ENCODE results near the gene BEND6. TPM values are rescaled to one million over a fixed set of nuclear protein-coding genes. Genes with fewer than 3 reads are reported as not detected.

Gene BEND6, protein sequence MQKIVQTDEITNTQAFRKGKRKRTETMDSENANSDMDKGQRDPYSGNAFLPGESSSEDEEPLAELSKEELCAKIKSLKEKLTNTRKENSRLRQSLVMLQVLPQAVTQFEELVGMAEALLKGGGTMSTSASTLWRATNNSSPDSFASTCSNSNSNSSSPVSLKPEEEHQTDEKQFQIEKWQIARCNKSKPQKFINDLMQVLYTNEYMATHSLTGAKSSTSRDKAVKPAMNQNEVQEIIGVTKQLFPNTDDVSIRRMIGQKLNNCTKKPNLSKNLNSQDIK
- total RNA-seq (2022; extraction: Qiagen RNA extraction; ENCODE audit: low read depth): 0.63 to 1.8 TPM (median 1.3 TPM) in 5 replicates

GRCh38 chr6:56954403-56955170, at the start of gene BEND6:
Gene BEND6, plus strand, starts transcription at chr6:56955107. Its CDS starts 26,704 bp downstream, at chr6:56981811.

DNA sequence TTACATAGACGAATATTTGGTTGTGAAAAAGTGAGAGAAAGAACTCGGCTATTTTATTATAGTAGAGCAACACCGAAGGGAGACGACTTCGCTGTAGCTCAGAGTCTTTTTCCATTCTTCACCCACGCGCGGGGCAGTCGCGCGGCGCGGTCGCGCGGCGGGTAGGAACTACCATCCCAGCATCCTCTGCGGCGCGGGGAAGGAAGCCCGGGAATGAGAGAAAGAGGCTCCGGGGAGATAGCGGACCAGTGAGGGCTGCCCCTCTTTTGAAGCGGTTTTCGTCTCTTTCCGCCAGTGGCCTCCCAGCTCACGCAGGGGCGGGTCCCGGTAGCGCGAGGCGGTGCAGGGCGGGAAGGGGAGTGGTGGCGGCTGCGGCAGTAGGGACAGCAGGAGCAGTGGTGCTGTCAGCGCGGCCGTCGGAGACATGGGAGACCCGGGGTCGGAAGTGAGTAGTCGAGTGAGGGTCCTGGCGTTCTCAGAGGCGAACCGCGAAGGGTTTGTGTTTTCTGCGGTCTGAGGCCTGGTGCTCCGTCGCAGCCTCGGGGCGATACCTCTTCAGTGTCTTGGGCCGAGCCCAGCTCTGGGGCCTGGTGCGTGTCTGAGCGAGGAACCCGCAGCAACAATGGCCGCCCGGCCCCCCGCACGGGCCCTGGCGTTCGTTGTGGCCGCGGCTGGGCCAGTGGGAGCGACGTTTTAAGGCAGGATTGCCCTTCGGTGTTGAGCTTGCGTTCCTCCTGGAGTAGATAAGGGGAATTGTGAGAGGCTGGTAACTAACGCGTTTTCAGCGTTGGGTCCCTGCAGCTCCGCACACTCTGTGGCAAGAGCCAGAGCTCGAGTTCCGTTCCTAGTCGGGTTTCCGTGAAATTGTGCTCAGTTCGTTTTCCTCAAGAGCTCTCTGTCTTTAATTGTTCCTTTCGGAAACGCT, 91.7 kb downstream of the BEND6 start, which contains the start of gene KIAA1586:
TSS of gene KIAA1586 (plus strand) at position 362 of the 925 bp plus-strand sequence. CDS start at position 425, 63 bp downstream.

Other genes starting within 250 kb of the BEND6 start
- gene KIAA1586, start 91.6 kb downstream of the BEND6 start, total RNA-seq (2022; extraction: Qiagen RNA extraction; ENCODE audit: low read depth): 2.9 to 5.1 TPM (median 4.3 TPM) in 5 replicates
- gene ZNF451, start 135.1 kb downstream of the BEND6 start, total RNA-seq (2022; extraction: Qiagen RNA extraction; ENCODE audit: low read depth): 6.7 to 11.0 TPM (median 7.4 TPM) in 5 replicates
- 6.7 to 9.5 TPM (median 7.6 TPM) in 5 replicates for gene BAG2, start 217.2 kb downstream of the BEND6 start, total RNA-seq (2022; extraction: Qiagen RNA extraction; ENCODE audit: low read depth)

All from A549 treated with ZK216348 at 1 μM for 4 hours (cell line).